Stimulated activated CD4-positive, alpha-beta T cell treated with anti-CD3 and anti-CD28 coated beads, Interleukin-2, amount 100 ng/mL, for 4 hours (primary cell): ENCODE results near the gene PIK3CB.
"Not testable (repeated sequence)": the region's sequence is repeated elsewhere in the genome, so short reads cannot be mapped to it uniquely, and the experiment has no call there.

Source experiments
- DNase-seq: peaks from one replicate; pipeline ENCODE4 v3.0.0-alpha.2; 2020; ENCODE audit warnings: low read depth

The PIK3CB gene

DNA sequence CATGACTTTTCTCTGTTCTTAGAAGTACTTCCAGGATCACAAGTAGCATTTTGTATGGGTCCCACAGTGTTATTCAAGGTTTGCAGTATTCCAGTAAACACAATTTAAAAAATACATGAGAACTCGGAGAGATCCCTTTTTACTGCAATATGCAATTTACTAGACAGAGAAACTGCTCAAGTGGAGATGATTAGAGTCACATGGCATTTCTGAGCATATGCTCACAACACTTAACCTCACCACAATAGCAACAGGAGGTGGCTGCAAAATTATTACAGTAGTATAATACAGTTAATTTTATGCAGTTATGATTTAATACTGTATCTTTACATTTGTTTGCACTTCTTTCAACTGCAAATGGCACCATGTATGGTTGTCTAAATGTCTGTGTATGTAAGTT is 87.5 kb downstream of the PIK3CB start:
- no peak for DNase-seq

DNA sequence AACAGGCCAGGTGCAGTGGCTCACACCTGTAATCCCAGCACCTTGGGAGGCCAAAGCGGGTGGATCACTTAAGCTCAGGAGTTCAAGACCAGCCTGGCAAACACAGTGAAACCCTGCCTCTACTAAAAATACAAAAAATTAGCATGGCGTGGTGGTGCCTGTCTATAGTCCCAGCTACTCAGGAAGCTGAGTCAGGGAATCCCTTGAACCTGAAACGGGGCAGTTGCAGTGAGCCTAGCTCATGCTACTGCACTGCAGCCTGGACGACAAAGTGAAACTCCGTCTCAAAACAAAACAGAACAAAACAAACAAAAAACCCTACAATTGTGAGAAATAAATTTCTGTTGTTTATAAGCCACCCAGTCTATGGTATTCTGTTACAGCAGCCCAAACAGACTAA is 94.7 kb downstream of the PIK3CB start:
- no peak for DNase-seq

DNA sequence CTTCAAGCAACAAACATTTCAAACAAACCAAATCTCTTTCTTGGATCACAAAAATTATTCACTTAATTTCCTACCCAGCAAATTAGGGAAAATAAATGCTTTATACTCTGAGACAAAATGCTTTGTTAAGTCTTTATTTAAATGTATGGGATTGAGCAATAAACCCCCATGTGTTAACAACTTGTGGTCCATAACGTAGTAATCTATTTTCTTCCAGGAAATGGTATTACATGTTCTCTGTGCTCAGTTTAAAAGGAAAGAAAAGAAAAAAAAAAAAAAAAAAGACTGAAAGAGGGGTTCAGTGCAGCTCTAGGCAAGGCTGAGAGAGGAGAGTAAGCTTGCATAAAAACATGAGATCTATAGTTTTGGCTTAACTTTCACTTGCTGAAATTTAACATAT is 102.3 kb downstream of the PIK3CB start:
- no peak for DNase-seq

DNA sequence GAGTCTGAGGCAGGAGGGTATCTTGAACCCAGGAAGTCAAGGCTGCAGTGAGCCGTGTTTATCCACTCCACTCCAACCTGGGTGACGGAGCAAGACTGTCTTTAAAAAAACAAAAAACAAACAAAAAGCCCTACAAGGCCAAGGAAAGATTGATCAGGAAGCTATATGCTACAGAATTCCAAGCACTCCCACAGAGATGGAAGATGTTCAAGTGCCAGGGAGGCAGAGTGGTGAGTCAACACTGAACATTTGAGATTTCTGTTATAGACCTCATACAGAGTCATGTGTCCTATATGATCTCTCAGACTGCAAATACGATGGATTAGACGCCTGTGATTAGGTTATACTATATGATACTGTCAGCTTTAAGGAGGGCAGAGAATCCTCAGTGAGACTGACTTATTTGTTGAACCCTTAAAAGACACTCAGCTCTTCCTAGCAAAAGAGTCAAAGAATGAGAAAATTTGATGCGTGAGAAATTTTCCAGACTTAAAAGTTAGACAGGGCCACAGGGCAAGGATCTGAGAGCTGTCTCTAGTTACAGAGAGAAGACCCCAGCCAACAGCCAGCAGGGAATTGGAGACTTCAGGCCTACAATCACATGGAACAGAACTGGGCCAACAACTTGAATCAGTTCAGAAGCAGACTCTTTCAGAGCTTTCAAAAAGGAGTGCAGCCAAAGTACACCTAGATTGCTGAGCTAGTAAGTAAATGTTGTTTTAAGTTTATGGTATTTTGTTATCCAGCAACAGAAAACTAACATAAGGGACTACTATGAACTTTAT is 107.6 kb downstream of the PIK3CB start:
- DNase-seq, result no peak

DNA sequence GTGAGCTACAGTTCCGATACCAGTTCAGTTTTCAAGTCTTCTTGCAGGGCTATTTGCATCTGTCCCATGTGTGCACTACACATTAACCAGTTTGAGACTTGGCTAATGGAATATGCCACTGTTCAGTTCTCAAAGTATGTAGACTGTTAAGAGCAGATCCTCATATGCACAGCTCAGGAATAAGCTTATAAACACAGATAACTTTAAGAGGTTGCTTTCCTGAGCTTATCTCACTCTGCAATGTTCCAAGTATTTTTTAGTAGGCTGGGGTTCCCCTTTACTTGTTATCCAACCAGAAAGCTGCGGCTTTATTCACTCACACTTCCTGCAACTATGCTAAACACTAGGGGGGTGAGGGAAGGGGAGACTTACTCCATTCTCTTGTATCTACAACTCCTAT is 108.7 kb downstream of the PIK3CB start:
- DNase-seq, result not testable (repeated sequence)

DNA sequence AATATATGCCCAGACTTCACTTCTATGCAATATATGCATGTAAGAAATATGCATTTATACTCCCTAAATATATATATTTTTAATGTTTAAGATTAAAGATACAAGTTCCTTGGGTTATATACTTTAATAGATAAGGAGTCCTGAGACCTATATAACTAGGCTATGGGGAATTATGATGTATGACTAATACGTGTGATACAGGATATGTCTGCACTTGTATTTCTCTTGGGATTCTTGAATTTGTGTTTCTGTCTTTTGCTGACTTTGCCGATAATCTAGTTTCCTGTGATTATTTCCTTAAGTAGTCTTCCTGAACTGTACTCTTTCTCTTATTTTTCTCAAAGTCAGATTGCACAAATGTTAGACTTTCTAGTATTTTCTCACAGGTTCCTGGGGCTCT is 109.6 kb downstream of the PIK3CB start:
- no peak for DNase-seq

DNA sequence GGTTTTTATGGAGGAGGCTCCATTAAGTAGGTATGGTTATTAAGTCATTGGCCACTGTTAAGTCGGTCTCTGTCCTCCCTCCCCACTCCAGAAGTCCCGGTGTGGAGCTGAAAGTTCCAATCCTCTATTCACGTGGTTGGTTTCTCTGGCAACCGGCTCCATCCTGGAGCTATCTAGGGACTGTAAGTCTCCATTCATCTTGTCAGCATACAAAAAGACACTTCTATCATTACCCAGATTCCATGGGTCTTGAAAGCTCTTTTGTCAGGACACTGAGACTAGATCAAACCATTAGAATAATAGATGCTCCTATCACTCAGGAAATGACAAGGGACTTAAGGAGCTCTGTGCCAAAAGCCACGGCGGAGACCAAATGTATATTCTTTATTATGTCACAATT is 110.3 kb downstream of the PIK3CB start:
- no peak for DNase-seq

DNA sequence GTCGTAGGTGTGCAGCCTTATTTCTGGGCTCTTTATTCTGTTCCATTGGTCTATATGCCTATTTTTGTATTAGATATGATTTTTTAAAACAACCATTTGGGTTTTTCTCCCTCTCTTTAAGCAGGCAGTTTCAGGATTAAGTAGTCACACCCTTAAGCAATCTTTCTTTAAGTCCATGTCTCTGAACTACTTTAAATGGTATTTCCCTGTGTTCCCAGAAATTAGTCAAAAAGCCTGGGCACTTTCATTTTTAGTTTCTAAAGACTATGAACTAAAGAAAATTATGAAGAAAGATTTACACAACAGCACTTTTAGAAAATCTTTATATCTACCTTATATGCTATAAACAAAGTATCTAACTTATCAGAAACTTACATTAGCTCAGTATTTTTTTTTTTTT is 115.9 kb downstream of the PIK3CB start:
- no peak for DNase-seq

DNA sequence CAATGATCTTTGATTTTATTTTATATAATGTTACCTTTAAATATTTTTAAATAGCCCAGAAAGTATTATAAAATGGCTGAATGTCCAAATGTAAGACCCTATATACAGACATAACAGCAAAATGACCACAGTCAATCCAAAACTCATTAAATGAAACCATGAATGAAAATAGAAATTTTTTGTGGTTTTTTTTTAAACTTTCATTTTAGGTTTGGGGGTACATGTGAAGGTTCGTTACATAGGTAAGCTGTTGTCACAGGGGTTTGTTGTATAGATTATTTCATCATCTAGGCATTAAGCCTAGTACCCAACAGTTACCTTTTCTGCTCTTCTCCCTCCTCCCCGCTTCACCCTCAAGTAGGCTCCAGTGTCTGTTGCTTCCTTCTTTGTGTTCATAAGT is 117.4 kb downstream of the PIK3CB start:
- DNase-seq, result no peak

DNA sequence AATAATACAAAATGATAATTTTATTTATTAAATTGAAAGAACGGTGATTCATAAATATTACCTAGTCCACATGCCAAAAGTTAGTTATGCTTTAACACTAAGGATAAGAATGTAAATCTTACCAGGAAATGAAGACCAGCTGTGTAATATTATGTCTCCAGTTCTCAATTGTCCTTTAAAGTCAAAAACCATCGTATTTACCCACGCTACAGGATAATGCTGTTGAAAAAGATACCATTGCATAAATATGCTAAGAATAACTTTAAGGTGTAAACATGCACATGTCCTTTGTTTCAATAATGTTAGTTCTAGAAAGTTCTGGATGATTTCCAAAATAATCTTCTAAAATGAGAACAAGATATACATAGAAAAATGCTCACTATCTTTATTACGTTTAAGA is 122.6 kb downstream of the PIK3CB start:
- no peak for DNase-seq

DNA sequence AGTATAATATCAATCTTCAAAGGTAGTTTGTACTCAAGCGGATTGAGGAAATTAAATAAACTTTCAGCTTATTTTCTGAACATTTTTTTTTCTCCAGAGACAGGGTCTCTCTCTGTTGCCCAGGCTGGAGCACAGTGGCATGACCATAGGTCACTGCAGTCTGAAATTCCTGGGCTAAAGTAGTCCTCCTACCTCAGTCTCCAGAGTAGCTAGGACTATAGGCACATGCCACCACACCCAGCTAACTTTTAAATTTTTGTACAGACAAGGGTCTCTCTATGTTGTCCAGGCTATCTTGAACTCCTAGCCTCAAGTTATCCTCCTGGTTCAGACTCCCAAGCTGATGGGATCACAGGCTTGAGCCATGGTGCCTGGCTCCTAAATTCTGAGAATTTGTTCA is 129.1 kb downstream of the PIK3CB start:
- DNase-seq, result no peak

DNA sequence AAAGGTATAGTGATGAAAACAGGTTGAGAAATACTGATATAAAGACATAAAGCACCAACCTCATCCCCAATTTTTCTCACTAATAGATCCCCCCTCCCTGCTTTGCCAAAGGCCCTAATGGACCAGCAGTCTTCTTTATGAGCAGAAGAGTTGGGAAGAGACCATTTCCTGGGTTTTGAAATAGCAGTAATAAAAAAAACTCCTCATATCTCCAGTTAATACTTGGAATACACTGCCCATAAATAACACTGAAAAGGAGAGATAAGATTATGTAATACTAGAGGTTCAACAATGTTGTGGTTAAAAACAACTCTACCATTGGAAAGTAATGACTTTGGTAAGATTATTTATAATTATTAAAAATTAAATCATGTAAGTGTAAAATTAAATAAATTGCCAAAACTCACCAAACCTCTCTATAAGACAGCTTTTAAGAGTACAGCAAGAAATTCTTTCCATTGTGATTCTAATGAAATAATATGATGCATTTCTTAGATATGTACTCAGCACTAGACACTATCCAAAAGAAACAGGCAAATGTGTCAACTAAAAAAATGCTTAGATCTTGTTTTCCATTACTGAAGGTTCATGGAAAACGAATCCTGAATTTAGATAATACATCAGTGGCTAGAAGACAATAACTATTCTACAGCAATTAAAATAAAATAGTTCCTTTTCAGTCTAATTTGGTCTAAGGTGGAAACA is 137.9 kb downstream of the PIK3CB start:
- DNase-seq, result no peak

DNA sequence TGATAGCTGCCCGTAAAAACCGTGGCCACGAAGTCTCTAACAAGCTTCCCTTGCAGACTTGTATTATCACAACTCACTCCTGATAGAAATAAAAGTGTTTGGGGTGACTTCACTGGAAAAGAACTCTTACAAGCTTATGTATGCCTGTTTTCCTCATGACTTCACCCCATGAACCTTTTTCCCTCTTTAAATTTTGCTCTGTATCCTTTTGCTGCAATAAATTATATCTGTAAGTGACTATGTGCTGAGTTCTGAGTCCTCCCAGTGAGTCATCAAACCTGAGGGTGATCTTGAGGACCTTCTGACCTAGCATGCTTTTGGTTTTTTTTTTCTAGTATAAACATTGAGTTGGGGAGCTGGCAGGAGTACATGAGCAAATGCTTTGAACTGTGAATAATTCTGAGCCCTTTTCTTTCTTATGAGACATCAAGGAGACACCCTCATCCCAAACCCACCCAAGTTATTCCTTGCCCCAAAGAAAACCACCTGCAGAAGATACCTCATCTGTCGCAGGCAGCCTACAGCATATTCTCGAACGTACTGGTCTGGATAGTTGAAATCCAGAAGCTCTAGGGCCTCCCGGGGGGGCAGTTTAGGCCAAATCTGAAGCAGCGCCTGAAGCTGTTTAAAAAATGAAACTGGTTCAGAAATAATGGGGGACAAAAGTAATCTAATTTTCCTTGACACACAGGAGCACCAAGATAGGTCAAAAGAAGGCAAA is 140.3 kb downstream of the PIK3CB start:
- no peak for DNase-seq

DNA sequence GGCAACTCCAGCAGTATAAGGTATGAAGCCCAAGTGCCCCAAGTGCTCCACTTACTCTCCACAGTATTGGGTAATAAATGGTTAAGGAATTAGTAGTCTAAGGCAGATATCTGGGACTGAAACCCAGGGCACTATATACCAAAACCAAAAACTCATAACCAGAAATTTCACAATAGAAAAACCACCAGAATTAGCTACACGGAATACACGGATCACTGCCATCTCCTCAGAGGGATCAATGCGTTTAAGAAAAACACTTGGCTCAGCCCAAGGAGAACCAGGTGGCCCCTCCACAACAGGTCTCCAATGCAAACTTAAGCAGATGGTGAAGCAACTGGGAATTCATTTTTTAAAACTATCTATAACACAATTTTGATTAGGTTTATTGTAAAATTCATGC is 142.6 kb downstream of the PIK3CB start:
- no peak for DNase-seq

DNA sequence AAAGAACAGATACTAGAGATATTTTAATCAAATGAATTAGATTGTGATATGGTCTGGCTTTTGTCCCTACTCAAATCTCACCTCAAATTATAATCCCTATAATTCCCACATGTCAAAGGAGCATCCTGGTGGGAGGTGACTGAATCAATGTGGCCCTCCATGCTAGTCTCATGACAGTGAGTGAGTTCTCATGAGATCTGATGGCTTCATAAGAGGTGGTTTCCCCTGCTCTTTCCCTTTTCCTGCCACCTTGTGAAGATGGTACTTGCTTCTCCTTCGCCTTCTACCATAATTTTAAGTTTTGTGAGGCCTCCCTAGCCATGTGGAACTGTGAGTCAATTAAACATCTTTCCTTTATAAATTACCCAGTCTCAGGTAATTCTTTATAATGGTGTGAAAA is 143.4 kb downstream of the PIK3CB start:
- no peak for DNase-seq

DNA sequence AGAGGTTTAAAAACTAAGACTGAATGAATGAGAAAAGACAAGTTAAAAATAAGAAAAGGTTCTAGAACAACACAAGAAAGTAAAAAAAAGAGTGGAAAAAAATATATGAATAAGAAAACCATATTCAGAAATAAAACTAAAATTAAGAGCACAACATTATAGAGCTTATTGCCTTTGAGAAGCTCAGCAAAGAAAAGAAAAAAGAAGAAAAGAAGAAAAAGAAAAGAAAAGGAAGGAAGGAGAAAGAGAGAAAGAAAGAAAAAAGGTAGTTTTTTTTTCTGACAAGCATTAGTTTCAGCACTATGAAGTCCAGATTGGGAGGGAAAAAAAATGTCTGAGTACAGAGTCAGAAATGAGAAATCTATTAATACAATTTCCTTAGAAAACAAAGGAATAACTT is 144.7 kb downstream of the PIK3CB start:
- DNase-seq, result no peak

DNA sequence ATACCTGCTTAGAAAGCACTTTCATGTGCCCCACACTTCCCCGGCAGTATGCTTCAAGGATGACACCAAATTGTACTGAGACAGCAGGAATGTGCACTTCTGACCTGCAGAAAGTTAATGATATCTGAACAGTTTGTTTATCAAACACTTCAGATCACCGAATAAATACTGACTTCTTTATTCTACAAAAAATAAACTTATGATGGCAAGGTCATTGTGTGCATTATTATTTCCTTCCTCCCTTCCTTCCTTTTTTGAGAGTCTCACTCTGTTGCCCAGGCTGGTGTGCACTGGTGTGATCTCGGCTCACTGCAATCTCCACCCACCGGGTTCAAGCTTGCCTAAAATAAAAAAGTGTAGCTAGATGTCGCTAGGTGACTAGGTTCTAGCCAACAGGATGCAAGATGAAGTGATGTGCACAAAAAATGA is 145.8 kb downstream of the PIK3CB start:
- DNase-seq, result no peak

DNA sequence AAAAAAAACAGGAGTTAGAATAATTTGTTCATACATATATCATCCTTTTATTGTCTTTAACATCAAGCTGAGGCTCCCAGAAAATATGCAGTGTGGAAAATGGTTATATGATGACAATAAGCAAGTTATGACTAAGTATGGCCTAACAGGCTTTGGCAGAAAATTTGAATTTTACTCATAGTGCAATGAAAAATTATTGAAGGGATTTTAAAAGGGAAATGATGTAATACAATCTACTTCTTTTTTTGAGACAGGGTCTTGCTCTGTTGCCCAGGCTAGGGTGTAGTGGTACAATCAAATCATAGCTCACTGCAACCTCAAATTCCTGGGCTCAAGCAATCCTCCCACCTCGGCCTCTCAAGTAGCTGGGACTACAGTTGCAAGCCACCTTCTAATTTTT is 147.5 kb downstream of the PIK3CB start:
- no peak for DNase-seq

DNA sequence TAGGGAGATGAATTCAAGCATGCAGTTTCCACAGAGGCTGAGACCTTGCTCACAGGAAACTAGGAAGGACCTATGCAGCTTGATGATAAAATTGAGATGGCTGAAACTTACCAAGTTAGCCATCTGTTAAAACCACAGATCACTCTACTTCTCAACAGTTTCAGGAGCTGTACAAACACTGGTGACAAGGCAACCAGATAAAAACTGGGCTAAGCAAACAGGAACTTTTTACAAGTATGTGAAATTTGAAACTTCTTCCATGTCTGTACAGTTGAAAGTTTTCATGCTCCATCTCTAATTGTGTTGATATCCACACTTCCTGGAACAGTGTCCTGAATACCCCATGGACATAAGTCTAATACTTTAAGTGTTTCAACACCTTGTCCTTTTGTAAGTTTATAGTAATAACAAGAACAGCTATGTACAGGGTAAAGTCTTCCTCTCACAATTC is 147.9 kb downstream of the PIK3CB start:
- DNase-seq, result no peak

DNA sequence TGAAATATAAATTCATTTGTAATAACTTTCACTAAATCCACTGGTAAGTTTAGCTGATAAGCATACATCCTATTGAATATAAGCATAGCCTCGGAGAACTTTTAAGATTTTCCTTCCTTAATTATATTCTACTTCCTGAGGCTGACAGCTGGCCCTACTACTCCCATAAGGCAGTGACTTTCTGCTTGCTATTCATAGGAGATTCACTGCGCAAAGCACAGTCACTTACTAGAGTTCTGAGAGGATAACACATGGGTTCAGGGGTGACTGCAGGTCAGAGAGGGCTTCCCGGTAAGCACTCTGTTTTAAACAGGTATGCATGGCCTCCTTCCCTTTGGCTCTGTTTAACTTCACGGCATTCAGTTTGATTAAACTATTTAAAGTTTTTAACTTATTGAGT is 150.3 kb downstream of the PIK3CB start:
- DNase-seq, result no peak

DNA sequence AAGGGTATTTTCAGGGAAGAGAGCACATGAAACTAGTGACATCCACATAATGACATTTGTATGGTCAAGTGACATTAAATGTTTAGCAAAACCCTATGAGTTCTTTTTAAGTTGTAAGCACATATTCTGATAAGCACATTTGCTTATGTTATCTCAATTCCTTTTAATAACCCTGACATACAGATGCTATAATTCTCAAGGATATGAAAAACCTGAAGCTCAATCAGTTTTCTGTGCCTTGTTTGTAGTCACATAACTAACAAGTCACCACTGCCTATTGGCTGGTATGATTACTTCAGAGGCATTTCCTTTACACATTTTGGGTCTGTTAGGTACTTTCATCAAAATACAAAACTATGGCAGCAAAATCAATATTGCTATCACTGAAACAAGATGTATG is 152.1 kb downstream of the PIK3CB start:
- no peak for DNase-seq

DNA sequence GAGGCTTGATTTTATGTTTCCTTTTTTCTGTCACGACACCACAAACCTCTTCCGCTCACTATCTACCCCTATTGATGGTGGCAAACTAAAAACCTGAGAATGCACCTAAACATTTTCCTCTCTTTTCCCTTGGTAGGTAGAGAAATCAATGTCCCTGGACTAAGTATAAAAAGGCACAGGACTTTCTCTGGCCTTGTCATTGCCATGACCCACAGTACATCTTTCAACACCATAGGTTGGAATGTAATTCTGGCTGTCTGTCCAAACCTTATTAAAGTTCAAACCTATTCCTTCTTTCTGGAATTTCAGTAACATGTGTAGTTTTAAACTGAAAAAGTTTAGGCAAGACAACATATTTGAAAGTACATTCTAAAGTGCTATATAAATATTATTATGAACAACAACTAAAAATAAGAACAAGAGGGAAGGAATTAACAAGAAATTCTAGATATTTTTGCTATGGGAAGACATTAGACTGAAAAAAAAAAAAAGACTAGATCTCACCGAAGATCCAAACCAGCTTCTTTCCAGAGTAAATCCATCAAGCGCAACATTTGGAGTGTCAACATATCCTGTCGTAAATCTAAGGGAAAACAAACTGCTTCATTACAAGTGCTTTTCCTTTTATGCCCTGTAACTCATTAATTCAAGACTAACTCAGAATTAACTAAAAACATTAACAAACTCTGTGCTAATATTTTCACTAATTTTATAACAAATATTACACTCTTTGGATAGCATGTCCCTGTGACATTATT is 153.1 kb downstream of the PIK3CB start:
- DNase-seq, result no peak
